ENCODE measurements around the gene PARD6B.
"Not testable (repeated sequence)": the region's sequence is repeated elsewhere in the genome, so short reads cannot be mapped to it uniquely, and the experiment has no call there.

The PARD6B gene

DNA sequence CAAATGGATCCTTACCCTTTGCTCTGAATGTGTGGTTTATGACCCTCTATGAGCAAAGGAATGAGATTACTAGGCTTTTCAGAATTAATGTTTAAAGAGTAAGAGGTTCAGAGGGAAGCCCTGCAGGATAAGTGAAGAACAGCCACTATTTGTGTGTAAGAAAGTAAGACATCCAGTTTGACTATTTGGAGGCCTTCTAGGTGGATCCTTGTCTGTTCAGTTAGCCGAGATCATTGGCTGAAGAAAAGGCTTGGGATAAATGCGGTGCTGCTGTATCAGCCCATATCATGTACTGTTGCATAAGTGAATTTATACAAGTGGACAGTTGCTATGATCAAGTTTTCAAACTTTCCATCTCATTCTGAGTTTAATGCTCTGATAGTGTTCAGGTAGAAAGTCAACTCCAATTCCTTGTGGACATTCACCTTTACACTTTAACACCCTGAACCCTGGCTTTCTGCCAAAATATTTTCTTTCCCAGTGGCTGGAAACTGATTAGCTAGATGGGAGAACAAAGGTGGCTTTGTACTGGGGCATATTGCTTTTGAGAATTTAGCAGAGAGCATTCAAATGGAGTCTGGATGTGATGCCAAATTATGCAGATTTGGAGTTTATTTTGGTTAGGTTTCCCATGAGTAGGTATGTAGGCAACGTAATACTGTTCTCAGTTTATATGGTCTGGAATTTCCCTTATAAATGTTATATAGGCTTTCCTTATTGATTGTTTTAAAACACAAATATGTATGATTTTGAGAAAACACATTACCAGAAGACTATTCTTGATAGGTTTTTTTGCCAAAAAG is 15.0 kb downstream of the PARD6B start:
- DNase-seq, result no peak

DNA sequence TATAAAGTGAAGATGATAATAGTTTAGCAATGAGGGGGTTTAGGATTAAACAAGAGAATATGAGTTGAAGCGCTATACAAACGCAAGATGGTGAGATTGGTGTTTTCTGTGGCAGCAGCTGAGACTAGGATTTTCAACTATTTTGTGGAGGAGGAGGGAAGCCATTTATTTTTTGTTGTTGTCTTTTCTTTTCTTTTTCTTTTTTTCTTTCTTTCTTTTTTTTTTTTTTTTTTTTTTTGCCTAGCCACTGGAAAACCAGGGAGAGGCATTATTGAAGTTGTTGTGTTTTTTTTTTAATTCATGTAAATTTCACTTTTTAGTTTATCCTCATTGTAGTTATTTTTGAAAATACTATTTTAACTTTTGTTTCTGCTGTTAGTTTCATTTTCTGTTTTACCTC is 15.9 kb downstream of the PARD6B start:
- no peak for DNase-seq

DNA sequence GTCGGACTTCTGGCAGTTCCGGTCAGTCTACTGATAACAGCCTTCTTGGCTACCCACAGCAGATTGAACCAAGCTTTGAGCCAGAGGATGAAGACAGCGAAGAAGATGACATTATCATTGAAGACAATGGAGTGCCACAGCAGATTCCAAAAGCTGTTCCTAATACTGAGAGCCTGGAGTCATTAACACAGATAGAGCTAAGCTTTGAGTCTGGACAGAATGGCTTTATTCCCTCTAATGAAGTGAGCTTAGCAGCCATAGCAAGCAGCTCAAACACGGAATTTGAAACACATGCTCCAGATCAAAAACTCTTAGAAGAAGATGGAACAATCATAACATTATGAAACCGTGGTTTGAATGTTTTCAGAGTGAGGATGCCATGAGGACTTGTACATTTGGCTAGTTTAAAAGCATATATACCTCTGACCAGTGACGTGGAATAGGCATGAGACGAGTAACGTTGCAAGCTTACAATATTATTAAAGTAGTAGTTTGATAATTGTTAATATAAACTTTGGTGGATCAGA is 18.8 kb downstream of the PARD6B start:
- no peak for DNase-seq

DNA sequence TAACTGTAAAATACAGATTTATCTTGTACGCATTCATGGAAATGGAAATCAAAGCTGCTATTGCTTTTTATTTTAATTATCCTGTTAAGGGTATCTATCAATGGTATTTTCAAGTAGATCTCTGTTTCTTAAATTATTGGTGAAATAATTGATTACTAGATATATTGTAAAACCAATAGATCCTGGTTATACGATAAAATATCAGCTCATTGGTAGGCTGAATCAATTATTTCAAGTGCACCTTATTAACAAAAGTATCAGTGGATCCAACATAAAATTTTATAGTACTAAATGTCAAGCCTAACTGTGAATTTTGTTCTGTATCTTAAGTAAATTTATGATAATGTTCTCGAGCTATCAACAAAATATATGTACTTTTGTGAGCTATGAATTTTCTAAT is 21.8 kb downstream of the PARD6B start:
- DNase-seq, result no peak

DNA sequence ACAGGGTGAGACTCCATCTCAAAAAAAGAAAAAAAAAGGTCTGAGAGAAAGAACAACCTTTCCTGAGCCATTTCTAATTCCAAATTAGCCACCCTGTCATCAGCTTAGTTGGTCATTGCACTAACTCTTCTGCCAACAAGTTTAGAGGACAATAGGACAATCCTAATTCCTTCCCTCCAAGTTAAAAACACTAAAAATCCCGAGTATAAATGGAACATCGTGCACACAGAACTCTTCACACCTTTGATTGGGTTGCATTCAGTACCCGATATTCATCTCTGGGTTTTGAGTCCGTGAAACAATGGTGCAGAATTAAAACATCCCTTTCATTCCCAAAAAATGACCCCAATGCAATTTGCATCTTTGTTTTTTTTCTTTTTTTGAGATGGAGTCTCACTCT is 23.0 kb downstream of the PARD6B start:
- DNase-seq, result no peak

DNA sequence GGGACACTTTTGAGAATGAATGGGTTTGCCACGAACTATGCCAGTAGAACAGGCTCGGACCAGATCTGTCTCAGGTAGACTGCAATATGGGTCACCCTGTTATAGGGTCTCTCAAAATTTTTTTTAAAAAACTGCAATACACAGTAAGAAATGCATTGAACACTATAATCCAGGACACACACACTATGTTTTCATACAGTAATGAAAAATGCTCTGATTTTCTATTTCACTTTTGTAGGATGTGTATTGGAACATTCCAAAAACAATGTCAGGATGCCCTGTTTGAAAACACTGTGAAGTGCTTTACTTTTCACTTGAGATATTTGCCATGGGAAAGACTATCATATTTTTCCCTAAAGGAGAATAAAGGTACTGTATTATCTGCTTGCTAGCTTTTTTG is 25.1 kb downstream of the PARD6B start:
- DNase-seq, result no peak

DNA sequence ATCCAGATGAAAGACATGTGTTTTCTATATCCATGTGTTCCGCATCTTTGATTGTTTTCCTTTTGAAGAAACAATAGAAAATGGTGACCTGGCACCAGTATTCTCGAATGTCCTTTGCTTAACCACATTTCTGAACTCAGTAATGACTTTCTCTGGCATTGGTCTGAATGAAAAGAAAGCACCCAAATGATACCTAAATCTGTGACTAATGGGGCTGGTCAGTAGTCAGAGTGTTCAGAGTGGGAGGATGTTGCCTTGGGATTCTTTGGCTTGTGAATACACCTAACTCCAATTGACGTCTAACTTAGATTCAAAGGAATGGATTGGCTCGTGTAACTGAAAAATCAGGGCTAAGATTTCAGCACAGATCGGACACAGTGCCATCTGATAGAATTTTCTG is 27.1 kb downstream of the PARD6B start:
- no peak for DNase-seq

DNA sequence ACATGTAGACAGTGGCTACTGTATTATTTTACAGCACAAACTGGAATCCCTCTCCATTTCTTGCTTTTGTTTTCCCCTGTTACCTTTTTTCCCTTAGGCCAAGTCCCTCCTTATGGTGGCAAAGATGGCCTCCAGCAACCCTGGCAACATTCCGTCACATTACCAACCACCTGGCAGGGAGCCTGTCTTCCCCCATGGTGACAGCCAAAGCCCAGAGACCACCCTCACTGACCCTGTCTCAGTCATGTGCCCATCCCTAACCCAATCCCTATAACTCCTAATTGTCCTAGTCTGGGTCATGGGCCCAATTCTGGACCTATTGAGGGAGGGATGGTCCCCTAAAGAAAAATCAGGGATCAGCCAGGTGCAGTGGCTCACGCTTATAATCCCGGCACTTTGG is 27.6 kb downstream of the PARD6B start:
- DNase-seq, result no peak

DNA sequence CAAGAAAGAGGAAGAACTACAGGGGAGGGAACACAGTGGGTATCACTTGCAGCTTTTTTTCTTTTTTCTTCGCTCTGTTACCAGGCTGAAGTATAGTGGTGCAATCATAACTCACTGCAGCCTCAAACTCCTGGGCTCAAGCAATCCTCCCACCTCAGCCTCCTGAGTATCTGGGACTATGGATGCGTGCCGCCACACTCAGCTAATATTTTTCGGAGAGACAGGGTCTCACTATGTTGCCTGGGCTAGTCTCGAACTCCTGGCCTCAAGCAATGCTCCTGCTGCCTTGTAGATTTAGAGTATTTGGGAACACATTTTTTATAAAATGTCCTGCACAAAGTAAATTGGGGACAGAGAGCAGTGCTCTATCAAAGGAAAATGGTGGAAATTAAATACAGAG is 28.3 kb downstream of the PARD6B start:
- DNase-seq, result no peak

DNA sequence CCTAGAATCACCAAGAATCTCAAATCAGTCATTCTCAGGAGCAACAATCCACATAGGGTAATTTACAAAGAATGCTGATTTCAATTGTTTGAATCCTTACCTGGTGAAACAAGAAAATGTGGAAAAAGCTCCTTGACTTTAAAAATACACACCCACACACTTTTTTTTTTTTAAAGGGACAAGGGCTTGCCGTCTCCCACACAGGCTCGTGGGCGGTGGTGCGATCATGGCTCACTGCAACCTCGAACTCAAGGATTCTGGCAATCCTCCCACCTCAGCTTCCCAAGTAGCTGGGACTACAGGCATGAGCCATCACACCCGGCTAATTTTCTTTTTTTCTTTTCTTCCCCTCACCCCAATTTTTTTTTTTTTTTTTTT is 30.7 kb downstream of the PARD6B start:
- DNase-seq, result peak; percentile 22

DNA sequence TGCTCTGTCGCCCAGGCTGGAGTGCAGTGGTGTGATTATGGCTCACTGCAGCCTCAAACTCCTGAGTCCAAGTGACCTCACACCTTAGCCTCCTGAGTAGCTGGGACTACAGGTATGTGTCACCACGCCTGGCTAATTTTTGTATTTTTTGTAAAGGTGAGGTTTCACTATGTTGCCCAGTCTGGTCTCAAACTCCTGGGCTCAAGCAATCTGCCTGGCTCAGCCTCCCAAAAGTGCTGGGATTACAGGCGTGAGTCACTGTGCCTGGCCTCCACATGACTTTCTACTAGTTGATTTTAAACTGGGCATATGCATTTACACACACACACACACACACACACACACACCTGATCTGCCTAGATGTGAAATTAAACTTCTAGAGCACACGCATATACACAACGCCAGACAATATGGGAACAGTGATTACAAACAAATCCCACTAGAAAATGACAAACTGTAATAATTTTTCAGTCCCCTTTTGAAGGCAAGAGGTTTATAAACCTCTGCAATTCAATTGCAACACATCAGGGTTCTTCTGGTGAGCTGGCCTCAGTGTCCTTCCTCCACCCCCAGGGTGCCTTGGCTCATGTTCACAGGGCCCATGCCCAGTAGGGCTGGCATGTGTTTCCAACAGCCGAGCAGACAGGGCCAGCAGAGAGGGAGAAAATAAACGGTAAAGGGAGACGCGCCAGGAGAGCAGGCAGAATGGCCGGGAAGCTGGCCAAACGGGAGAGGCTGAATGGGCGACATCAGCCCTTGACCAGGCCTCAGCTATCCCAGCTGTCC is 31.2 kb downstream of the PARD6B start:
- peak; percentile 55 for DNase-seq

DNA sequence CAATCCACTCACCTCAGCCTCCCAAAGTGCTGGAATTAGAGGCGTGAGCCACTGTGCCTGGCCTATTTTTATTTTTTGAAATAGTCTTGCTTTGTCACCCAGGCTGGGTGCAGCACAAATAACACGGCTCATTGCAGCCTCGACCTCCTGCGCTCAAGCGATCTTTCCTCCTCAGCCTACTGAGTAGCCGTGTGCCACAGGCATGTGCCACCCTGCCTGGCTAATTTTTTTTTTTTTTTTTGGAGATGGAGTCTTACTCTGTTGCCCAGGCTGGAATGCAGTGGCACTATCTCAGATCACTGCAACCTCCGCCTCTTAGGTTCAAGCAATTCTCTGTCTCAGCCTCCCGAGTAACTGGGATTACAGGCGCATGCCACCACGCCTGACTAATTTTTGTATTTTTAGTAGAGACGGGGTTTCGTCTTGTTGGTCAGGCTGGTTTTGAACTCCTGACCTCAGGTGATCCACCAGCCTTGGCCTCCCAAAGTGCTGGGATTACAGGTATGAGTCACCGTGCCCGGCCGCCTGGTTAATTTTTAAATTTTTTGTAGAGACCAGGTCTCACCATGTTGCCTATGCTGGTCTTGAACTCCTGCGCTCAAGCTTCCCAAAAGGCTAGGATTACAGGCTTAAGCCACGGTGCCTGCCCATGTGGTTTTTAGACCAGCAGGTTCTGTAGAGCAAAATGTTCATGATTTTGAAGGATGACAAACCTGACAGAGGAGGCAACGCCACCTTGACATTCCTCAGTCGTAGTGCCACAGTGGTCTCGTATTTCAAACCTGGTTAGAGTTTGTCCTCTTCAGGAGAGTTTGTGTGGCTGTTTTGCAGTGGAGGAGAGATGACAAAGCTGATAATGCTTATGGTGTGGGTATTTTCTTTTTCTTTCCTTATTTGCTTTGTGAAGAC is 32.4 kb downstream of the PARD6B start:
- DNase-seq, result not testable (repeated sequence)

DNA sequence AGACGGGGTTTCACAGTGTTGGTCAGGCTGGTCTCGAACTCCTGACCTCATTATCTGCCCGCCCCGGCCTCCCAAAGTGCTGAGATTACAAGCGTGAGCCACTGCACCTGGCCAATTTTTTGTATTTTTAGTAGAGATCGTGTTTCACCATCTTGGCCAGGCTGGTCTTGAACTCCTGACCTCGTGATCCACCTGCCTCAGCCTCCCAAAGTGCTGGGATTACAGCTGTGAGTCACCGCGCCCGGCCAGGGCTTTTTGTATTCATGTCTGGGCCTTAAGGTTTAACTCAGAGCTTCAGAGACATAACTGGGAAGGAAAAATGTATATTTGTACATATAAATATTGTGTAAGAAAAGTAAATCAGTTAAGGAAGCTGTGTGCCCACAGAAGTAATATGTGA is 33.9 kb downstream of the PARD6B start:
- not testable (repeated sequence) for DNase-seq

DNA sequence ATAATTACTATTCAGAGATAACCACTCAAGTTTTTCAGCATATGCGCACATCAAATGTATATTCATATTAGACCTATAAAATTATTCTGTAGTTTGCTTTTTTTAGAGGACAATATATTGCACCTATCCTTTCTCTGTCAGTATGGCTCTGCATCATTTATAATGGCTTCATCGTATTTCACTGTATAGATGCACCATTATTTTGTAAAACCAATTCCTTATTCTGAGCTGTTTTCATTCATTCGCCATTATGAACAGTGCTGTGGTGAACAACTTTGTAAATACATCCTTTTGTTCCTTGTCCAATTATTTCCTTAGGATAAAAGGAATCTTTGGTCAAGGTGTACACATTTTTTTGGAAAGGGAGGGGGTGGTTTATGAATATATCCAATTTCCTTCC is 34.3 kb downstream of the PARD6B start:
- DNase-seq, result no peak

DNA sequence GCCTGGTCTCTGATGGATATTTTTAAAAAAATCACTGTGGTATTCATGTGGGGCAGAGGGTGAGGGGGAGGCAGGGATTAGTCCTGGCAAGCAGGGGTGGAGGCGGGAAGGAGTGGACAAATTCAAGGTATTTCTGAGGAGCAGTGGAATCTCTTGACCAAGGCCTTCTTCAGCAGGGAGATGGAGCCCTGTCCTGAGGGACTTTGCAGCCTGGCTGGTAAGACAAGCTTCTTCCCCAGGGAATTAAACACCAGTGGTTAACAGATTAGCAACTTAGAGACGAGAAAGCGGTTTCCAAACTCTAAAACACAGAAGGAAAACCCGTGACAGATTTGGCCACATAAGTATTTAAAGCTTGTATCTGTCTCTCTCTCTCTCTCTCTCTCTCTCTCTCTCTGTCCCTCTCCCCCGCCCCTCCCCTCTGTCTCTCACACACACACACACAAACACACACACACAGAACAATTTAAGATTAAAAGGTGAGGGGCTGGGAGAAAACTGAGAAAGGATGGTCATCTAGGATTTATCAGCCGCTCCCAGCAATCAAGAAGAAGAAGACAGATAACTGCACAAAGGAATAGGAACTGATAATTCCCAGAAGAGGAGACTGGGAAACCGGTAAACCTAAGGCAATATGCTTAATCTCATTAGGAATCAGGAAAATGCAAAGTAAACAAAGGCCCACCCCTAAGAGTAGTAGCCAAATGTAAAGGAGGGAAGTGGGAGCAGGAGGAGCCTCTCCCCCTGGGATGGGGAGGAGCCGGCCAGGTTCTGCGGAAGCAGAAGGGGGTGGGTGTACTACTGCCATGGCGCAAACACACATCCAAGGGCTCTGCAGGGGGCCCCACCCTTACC is 35.8 kb downstream of the PARD6B start:
- DNase-seq, result not testable (repeated sequence)

DNA sequence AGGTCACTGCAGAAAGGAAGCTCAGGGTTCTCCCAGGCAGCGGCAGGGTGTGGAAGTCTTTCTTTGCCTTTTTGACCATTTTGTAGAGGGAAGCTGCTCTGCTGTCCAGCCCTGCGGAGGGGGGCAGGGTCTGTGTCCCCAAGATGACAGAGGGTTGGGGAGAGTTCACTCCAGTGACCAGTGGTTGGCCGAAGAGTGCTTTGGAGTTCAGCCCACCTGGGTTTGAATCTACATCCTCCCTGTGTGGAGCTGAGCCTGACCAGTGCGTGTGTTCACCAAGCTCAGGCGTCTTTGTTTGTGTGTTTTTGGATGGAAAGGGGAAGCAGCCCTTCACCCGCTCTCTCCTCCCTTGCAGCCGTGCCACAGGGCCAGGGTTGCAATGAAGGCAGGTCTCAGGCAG is 37.6 kb downstream of the PARD6B start:
- DNase-seq, result not testable (repeated sequence)

DNA sequence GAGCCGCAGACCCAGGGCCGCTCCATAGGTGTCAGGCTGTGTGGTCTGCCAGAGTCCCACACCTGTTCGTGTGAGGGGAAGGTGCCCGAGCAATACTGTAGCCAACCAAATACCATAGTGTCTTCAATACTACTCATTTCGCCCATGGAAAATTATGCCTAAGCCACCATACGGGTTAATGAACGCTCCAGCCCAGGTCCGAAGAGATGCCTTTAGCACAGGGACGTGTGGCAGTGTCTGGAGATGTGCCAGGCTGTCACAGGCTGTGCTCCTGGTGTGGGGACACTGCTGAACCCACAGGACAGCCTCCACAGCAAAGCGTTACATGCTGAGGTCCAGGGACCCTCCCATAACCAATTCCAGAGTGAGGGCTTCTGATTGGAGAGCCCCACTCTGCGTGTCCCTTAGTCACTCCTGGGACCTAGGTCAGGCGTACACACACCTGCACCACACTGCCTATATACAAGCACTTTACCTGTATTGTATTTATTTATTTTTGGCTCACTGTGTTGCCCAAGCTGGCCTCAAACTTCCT is 38.2 kb downstream of the PARD6B start:
- DNase-seq, result not testable (repeated sequence)

DNA sequence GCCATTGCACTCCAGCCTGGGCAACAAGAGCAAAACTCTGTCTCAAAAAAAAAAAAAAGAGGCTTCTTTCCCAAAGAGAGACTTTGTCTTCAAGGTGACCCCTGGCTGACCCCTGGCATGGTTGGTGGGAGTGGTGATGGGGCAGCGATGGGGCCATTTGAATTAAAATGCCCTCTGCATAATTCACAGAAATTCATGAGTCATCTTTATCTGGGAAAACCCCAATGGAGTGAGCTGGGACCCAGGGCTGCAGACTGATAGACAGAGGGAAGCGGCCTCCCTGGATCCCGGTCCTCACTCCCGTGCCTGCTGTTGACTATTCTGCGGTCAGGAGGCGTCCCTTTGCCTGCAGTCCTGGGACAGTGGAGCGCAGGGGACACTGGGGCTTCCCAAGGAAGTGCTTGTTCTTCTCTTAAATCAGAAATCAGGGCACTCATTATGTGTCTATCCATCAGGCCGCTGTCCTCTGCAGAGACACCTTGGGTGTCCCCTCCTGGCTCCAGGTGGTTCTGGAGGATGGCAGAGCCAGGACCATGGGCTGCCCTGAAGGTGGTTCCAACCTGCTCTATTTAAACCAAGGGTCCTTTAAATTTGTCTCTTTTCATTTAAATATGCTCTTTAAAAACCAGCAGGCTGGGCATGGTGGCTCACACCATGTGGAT is 40.2 kb downstream of the PARD6B start:
- DNase-seq, result not testable (repeated sequence)

DNA sequence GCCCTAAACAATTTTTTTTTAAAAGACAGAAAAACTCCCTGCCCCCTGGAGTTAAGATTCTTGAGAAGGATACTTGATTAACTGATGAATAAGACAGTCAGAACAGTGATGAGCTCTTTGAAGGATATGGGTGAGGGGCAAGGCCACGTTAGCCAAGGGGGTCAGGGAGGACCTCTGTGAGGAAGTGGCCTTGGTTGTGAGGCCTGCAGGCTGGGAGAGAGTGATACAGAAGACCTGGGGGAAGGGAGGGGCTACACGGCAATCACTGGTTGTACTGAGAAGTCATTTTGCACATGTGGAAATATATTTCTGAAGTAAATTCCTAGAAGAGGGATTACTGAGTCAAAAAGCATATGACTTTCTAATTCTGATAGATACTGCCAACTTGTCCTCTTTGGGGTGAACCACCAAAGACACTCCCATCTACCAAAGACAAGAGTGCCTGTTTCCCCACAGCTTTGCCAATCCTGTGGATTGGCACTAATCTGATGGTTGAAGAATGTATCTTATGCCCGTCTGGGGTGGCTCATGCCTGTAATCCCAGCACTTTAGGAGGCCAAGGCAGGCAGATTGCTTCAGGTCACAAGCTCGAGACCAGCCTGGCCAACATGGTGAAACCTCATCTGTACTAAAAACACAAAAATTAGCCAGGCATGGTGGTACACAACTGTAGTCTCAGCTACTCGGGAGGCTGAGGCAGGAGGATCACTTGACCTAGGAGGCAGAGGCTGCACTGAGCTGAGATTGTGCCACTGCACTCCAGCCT is 41.2 kb downstream of the PARD6B start:
- DNase-seq, result no peak

DNA sequence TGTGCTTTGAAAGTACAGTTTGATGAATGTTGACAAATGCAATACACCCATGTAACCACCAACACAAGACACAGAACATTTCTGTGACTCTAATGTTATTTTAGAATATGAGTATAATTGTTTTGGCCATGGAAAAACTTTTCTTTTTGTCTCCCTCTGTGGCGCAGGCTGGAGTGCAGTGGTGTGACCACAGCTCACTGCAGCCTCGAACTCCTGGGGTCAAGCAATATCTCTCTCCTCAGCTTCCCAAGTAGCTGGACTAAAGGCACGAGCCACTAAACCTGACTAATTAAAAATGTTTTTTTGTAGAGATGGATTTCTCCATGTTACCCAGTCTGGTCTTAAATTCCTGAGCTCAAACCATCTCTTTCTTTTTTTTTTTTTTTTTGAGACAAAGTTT is 43.1 kb downstream of the PARD6B start:
- no peak for DNase-seq
